Upper lobe of right lung (tissue), 1 donor: ENCODE results near the gene VSNL1. TPM values are rescaled to one million over a fixed set of nuclear protein-coding genes. Genes with fewer than 3 reads are reported as not detected.

Source experiments
- ATAC-seq: fragments of 200-7000 bp; cut with Tn5 transposase; one replicate; pipeline ENCODE4 v1.9.1; 2020; ENCODE audit warnings: mild to moderate bottlenecking, moderate library complexity
- DNase-seq: peaks from one replicate; pipeline ENCODE4 v3.0.0-alpha.2; 2020
- H3K27ac ChIP-seq: fragments of 200-600 bp; one replicate; pipeline ENCODE4 v1.8.0; 2022
- H3K27me3 ChIP-seq: fragments of 200-600 bp; one replicate; pipeline ENCODE4 v1.8.0; 2022; ENCODE audit warnings: mild to moderate bottlenecking
- H3K36me3 ChIP-seq: fragments of 200-600 bp; one replicate; pipeline ENCODE4 v1.8.0; 2022
- H3K4me1 ChIP-seq: fragments of 200-600 bp; one replicate; pipeline ENCODE4 v1.8.0; 2022
- H3K4me3 ChIP-seq: fragments of 200-600 bp; one replicate; pipeline ENCODE4 v1.8.0; 2022; ENCODE audit warnings: mild to moderate bottlenecking
- H3K9me3 ChIP-seq: fragments of 200-600 bp; one replicate; pipeline ENCODE4 v1.8.0; 2022
- intact Hi-C: fragments of 100-400 bp; cut with DNase I; formaldehyde crosslinking; loops from one replicate; pipeline ENCODE4 v1.11.0; 2022
- total RNA-seq: library from RNA; stranded (reverse); fragmentation: NEBNext Ultra II Directional; extraction: Animal tissue kit (Norgen Biotek cat#: 25700); gene quantifications from one replicate; pipeline ENCODE4 v1.2.1, GENCODE V29; 2021
- TF ChIP-seq, protein P1 (sequence below): fragments of 200-600 bp; IDR thresholded peaks from one replicate; pipeline ENCODE4 v1.8.0; 2022; ENCODE audit warnings: antibody characterized with exemption
- donor health status: DM: no; HTN: yes; CAD: no; lungs with severe emphysema.

Gene VSNL1
- total RNA-seq, 1 donor from 2014 or later, result 1.2 TPM

GRCh38 chr2:17538844-17539554 lies 1.5 kb upstream of the VSNL1 start:
- Histone ChIP-seq H3K4me3 (peak overlapping the region; percentile 34), H3K27ac (no peak overlapping the region), H3K4me1 (peaks cover 10% of the 10 kb centered on the region), H3K27me3 (peaks cover 75% of the 10 kb centered on the region), H3K9me3 (no peaks in the 10 kb centered on the region), H3K36me3 (no peaks in the 10 kb centered on the region)
- intact Hi-C loops, result no loop called here
- DNase-seq (peak; percentile 85), ATAC-seq (peak; percentile 93)
- TF ChIP-seq, protein P1, sequence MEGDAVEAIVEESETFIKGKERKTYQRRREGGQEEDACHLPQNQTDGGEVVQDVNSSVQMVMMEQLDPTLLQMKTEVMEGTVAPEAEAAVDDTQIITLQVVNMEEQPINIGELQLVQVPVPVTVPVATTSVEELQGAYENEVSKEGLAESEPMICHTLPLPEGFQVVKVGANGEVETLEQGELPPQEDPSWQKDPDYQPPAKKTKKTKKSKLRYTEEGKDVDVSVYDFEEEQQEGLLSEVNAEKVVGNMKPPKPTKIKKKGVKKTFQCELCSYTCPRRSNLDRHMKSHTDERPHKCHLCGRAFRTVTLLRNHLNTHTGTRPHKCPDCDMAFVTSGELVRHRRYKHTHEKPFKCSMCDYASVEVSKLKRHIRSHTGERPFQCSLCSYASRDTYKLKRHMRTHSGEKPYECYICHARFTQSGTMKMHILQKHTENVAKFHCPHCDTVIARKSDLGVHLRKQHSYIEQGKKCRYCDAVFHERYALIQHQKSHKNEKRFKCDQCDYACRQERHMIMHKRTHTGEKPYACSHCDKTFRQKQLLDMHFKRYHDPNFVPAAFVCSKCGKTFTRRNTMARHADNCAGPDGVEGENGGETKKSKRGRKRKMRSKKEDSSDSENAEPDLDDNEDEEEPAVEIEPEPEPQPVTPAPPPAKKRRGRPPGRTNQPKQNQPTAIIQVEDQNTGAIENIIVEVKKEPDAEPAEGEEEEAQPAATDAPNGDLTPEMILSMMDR, result no peak

DNA sequence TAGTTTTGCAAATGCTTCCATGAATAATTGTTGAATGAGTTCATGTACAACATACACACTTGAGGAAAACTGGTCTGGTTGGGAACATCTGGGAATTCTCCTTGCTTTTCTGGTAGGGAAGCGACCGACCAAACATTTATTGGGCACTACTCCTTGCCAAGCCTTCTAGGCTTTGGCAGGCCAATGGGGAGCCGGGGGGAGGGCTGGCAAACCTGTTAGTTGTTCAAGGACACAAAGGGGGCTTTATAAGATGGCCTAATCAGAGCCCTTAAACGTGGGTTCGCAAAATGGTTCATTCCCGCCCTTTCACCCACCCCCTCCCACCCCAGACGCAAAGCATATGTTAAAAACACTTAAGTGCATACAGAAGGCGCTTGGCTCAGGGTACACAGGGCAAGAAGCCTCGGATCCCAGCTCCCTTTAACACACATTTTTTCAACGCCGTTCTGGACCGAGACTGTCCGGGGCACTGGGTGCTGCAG lies 844 bp upstream of the VSNL1 start:
- intact Hi-C loops, result no loop called here
- peak overlapping the region; percentile 34 for H3K4me3 ChIP-seq
- DNase-seq (no peak), ATAC-seq (no peak)
- H3K4me1 ChIP-seq, result peaks cover 10% of the 10 kb centered on the region
- peaks cover 75% of the 10 kb centered on the region for H3K27me3 ChIP-seq
- H3K27ac ChIP-seq, result no peak overlapping the region
- no peaks in the 10 kb centered on the region for H3K36me3 ChIP-seq
- TF ChIP-seq, protein P1, result no peak
- H3K9me3 ChIP-seq, result no peaks in the 10 kb centered on the region

DNA sequence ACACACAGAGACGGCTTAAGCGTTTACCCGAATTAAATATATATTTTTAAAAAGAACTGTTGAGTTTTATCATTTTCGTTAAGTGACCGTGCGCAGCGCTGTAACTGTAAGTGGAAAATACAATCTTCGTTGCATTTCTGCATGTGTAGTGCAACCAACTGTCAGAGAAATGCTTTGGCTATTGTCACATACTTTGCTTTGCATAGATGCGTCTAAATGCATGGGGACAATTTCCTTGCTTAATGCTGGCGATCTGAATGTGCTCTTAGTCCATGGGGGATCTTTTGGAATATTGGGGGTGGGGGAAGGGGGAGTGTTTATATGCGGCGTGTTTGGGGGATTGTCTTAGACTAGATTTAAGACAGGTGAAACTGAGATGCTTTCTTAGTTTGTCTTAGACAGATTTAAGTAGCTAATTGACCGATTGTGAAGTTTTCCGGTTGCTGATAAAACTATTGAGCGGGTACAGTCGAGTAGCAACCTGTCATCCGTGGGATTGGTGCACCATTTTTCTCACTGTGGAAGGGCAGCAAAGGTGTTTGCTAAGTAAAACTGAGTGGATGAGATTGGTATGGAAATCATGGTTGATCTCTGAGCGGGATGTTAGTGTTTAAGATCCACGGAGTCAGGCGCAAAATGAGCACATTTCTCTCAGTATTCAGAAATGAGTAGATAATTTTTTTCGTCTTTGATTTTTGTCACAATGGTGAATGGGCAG lies 476 bp downstream of the VSNL1 start:
- peaks cover 76% of the 10 kb centered on the region for H3K27me3 ChIP-seq
- TF ChIP-seq, protein P1, result no peak
- H3K4me1 ChIP-seq, result peaks cover 10% of the 10 kb centered on the region
- H3K9me3 ChIP-seq, result no peaks in the 10 kb centered on the region
- DNase-seq (no peak), ATAC-seq (no peak)
- intact Hi-C loops, result no loop called here
- peak overlapping the region; percentile 34 for H3K4me3 ChIP-seq
- H3K27ac ChIP-seq, result no peak overlapping the region
- no peaks in the 10 kb centered on the region for H3K36me3 ChIP-seq

- no peaks in the 10 kb centered on the region for H3K9me3 ChIP-seq
- TF ChIP-seq, protein P1, result no peak
- H3K4me1 ChIP-seq, result peaks cover 10% of the 10 kb centered on the region
- H3K27ac ChIP-seq, result no peak overlapping the region
- DNase-seq, result no peak
- no peaks in the 10 kb centered on the region for H3K36me3 ChIP-seq
- intact Hi-C loops, result no loop called here
- H3K4me3 ChIP-seq, result peak overlapping the region; percentile 34
- ATAC-seq, result no peak
- H3K27me3 ChIP-seq, result peaks cover 81% of the 10 kb centered on the region
Observed at GRCh38 chr2:17541531-17541950, 1.0 kb downstream of the VSNL1 start.

- H3K9me3 ChIP-seq, result no peaks in the 10 kb centered on the region
- no peaks in the 10 kb centered on the region for H3K36me3 ChIP-seq
- peaks cover 10% of the 10 kb centered on the region for H3K4me1 ChIP-seq
- no peak overlapping the region for H3K27ac ChIP-seq
- H3K27me3 ChIP-seq, result peaks cover 85% of the 10 kb centered on the region
- TF ChIP-seq, protein P1, result no peak
- H3K4me3 ChIP-seq, result no peak overlapping the region
- DNase-seq (no peak), ATAC-seq (no peak)
- intact Hi-C loops, result no loop called here
Observed at GRCh38 chr2:17542471-17542870, 2.0 kb downstream of the VSNL1 start.
